HL-60 (cell line): ENCODE data around the gene ZNF408.

Experiments
- DNase-seq, 2 experiments: peaks; one replicate each; pipeline ENCODE4 v3.0.0-alpha.2; 2010 to 2020; ENCODE audit warnings: low read depth in 1 of 2, low spot score in 1 of 2
- H3K27ac ChIP-seq: fragments of 250-450 bp; sonication (Bioruptor Pico); replicated peaks from 2 replicates; pipeline ENCODE4 v1.5.1; 2020; ENCODE audit warnings: mild to moderate bottlenecking, moderate library complexity
- H3K27me3 ChIP-seq: fragments of 250-450 bp; sonication (Bioruptor Pico); 2 replicates; pipeline ENCODE4 v1.5.1; 2021; ENCODE audit warnings: mild to moderate bottlenecking, moderate library complexity; ENCODE audit not compliant: insufficient read depth, poor library complexity, severe bottlenecking
- H3K4me3 ChIP-seq: replicated peaks from 2 replicates; pipeline ENCODE4 v1.5.1; 2011; ENCODE audit warnings: mild to moderate bottlenecking, control low read depth, low read length; ENCODE audit not compliant: insufficient read depth
- CTCF ChIP-seq: IDR thresholded peaks from one replicate; pipeline ENCODE4 v1.5.1; 2011; ENCODE audit warnings: low read length, control low read depth, inconsistent platforms; ENCODE audit not compliant: insufficient read depth
- GABPA ChIP-seq: IDR thresholded peaks from 2 replicates; pipeline ENCODE4 v1.6.1; 2012; ENCODE audit warnings: low read depth
- POLR2AphosphoS5 ChIP-seq: IDR thresholded peaks from 2 replicates; pipeline ENCODE4 v1.6.1; 2012; ENCODE audit warnings: low read depth
- REST ChIP-seq: IDR thresholded peaks from 2 replicates; pipeline ENCODE4 v1.6.1; 2012; ENCODE audit warnings: low read depth; ENCODE audit not compliant: insufficient replicate concordance
- SPI1 ChIP-seq: IDR thresholded peaks from 2 replicates; pipeline ENCODE4 v1.6.1; 2012; ENCODE audit warnings: low read depth, mild to moderate bottlenecking, borderline replicate concordance
- microRNA-seq: library from miRNA; unstranded; fragments of <30 nt; microRNA quantifications from one replicate; pipeline ENCODE4, GENCODE V29; 2018

Gene ZNF408

GRCh38 chr11:46745995-46746394 is 45.2 kb downstream of the ZNF408 start:
- TF ChIP-seq POLR2AphosphoS5 (no peak), GABPA (no peak), REST (no peak), SPI1 (no peak), CTCF (no peak)
- Histone ChIP-seq H3K4me3 (no peak overlapping the region), H3K27ac (no peak overlapping the region), H3K27me3 (no peaks in the 10 kb centered on the region)
- no peak for DNase-seq

GRCh38 chr11:46747150-46747549 is 46.3 kb downstream of the ZNF408 start:
- Histone ChIP-seq H3K27ac (no peak overlapping the region), H3K27me3 (no peaks in the 10 kb centered on the region), H3K4me3 (no peak overlapping the region)
- TF ChIP-seq GABPA (no peak), POLR2AphosphoS5 (no peak), SPI1 (no peak), CTCF (no peak), REST (no peak)
- no peak for DNase-seq

Small RNA genes within 50 kb of the gene (microRNA-seq; reads per million reads assigned to microRNA genes)
- 16.3 reads per million, percentile 42 among the genes with 10 or more reads in this experiment for gene MIR5582
